CD4-positive, alpha-beta T cell (primary cell): ENCODE results near the gene SMYD3. TPM values are rescaled to one million over a fixed set of nuclear protein-coding genes. Genes with fewer than 3 reads are reported as not detected.

Source experiments
- ATAC-seq: fragments of 200-7000 bp; cut with Tn5 transposase; one replicate; pipeline ENCODE4 v1.10.0; 2022; ENCODE audit warnings: mild to moderate bottlenecking; ENCODE audit not compliant: poor library complexity
- CTCF ChIA-PET: fragments of 350-600 bp; sonication (Branson Sonifier 250); formaldehyde crosslinking; loops from one replicate; lab custom pipeline; 2021; ENCODE audit warnings: antibody characterized with exemption, inconsistent platforms; lab: Charles Lee
- POLR2A ChIA-PET: fragments of 350-600 bp; sonication (Branson Sonifier 250); formaldehyde crosslinking; loops from one replicate; lab custom pipeline; 2021; ENCODE audit warnings: antibody characterized with exemption, inconsistent platforms; lab: Charles Lee
- DNase-seq, 14 experiments: peaks; one replicate each; pipeline ENCODE4 v3.0.0-alpha.2; 2013 to 2020; ENCODE audit warnings: mixed read lengths in 2 of 14
- H3K27ac ChIP-seq, 2 donors: one replicate each; pipeline versions ENCODE4 v1.5.1 to v1.7.0; 2013; ENCODE audit warnings: low read length in 2 of 2, low read depth in 1 of 2, mild to moderate bottlenecking in 1 of 2
- H3K27me3 ChIP-seq, 2 experiments: 1 replicate in 1 of 2; 2 replicates in 1 of 2; pipeline versions ENCODE4 v1.6.1 to v1.7.0; 2013; ENCODE audit warnings: low read length in 2 of 2, control low read depth in 1 of 2, mild to moderate bottlenecking in 1 of 2, moderate library complexity in 1 of 2; ENCODE audit not compliant: insufficient read depth in 2 of 2, control insufficient read depth in 1 of 2
- H3K36me3 ChIP-seq: one replicate; pipeline ENCODE4 v1.6.1; 2013; ENCODE audit warnings: low read length, control low read depth; ENCODE audit not compliant: insufficient read depth
- H3K4me1 ChIP-seq: one replicate; pipeline ENCODE4 v1.6.1; 2013; ENCODE audit warnings: low read length, control low read depth; ENCODE audit not compliant: insufficient read depth
- H3K4me3 ChIP-seq: one replicate; pipeline ENCODE4 v1.5.1; 2013; ENCODE audit warnings: mild to moderate bottlenecking, low read length, moderate library complexity
- H3K9me3 ChIP-seq, 2 experiments: 1 replicate in 1 of 2; 2 replicates in 1 of 2; pipeline versions ENCODE4 v1.6.1 to v1.7.0; 2013; ENCODE audit warnings: low read length in 2 of 2, mild to moderate bottlenecking in 2 of 2, control low read depth in 1 of 2, moderate library complexity in 1 of 2; ENCODE audit not compliant: control insufficient read depth in 1 of 2, insufficient read depth in 1 of 2
- H3K27ac Mint-ChIP-seq: one replicate; pipeline ENCODE4 v1.8.0; 2020; ENCODE audit warnings: mixed read lengths
- H3K27me3 Mint-ChIP-seq: one replicate; pipeline ENCODE4 v1.8.0; 2021; ENCODE audit warnings: mixed read lengths
- H3K36me3 Mint-ChIP-seq: one replicate; pipeline ENCODE4 v1.8.0; 2021; ENCODE audit warnings: low read depth, mixed read lengths
- H3K4me1 Mint-ChIP-seq: one replicate; pipeline ENCODE4 v1.8.0; 2021; ENCODE audit warnings: low read depth, mixed read lengths
- H3K4me3 Mint-ChIP-seq: one replicate; pipeline ENCODE4 v1.8.0; 2020; ENCODE audit warnings: mild to moderate bottlenecking, mixed read lengths
- H3K9me3 Mint-ChIP-seq: one replicate; pipeline ENCODE4 v1.8.0; 2020; ENCODE audit warnings: mixed read lengths
- CTCF ChIP-seq: fragments of 200-600 bp; IDR thresholded peaks from one replicate; pipeline ENCODE4 v1.8.0; 2022; ENCODE audit warnings: antibody characterized with exemption, mild to moderate bottlenecking
- intact Hi-C, 2 experiments: fragments of 100-400 bp; cut with DNase I in 1 of 2; cut with micrococcal nuclease in 1 of 2; formaldehyde crosslinking; loops; one replicate each; pipeline versions ENCODE4 v1.15.1 to v1.9.0; 2023 to 2025; cut with DNase I, micrococcal nuclease
- total RNA-seq, 174 experiments: library from RNA in 2 of 174; stranded (reverse) in 2 of 174; gene quantifications; one replicate each; pipeline ENCODE4 v1.2.3 and lab custom pipeline; 2021 to 2026

The SMYD3 gene
- total RNA-seq, 2 experiments from 2014 or later, result 18.8 to 19.6 TPM

- DNase-seq (no peak), ATAC-seq (no peak)
- no peak overlapping the region for H3K4me3 ChIP-seq
- intact Hi-C loops, result no loop called here
- Mint-ChIP-seq H3K27ac (no peak overlapping the region), H3K4me3 (no peak overlapping the region), H3K36me3 (peaks cover 17% of the 10 kb centered on the region), H3K9me3 (no peaks in the 10 kb centered on the region), H3K27me3 (no peaks in the 10 kb centered on the region), H3K4me1 (no peaks in the 10 kb centered on the region)
- no peaks in the 10 kb centered on the region for H3K9me3 ChIP-seq
- no peak for TF ChIP-seq CTCF
- no peak overlapping the region for H3K27ac ChIP-seq
- H3K36me3 ChIP-seq, result no peaks in the 10 kb centered on the region
- H3K27me3 ChIP-seq, result no peaks in the 10 kb centered on the region
- POLR2A ChIA-PET, result no interaction called here
- H3K4me1 ChIP-seq, result no peaks in the 10 kb centered on the region
- CTCF ChIA-PET, result no interaction called here
Measured at GRCh38 chr1:246320286-246320685, 186.8 kb downstream of the SMYD3 start.

- Mint-ChIP-seq H3K27ac (no peak overlapping the region), H3K4me1 (no peaks in the 10 kb centered on the region), H3K9me3 (no peaks in the 10 kb centered on the region), H3K36me3 (peaks cover 13% of the 10 kb centered on the region), H3K27me3 (no peaks in the 10 kb centered on the region), H3K4me3 (no peak overlapping the region)
- H3K36me3 ChIP-seq, result no peaks in the 10 kb centered on the region
- no peak overlapping the region for H3K27ac ChIP-seq
- DNase-seq, result no peak
- no peaks in the 10 kb centered on the region for H3K9me3 ChIP-seq
- no peak for TF ChIP-seq CTCF
- ChIA-PET CTCF (no interaction called here), POLR2A (no interaction called here)
- intact Hi-C loops, result no loop called here
- no peaks in the 10 kb centered on the region for H3K27me3 ChIP-seq
- no peaks in the 10 kb centered on the region for H3K4me1 ChIP-seq
- no peak overlapping the region for H3K4me3 ChIP-seq
- no peak for ATAC-seq
Measured at GRCh38 chr1:246319083-246319714, 187.9 kb downstream of the SMYD3 start.

GRCh38 chr1:246318622-246319021 is 188.5 kb downstream of the SMYD3 start:
- Mint-ChIP-seq H3K4me3 (no peak overlapping the region), H3K9me3 (no peaks in the 10 kb centered on the region), H3K27ac (no peak overlapping the region), H3K4me1 (no peaks in the 10 kb centered on the region), H3K27me3 (no peaks in the 10 kb centered on the region), H3K36me3 (peaks cover 12% of the 10 kb centered on the region)
- H3K27ac ChIP-seq, result no peak overlapping the region
- DNase-seq (no peak), ATAC-seq (no peak)
- ChIA-PET POLR2A (no interaction called here), CTCF (no interaction called here)
- H3K4me1 ChIP-seq, result no peaks in the 10 kb centered on the region
- H3K4me3 ChIP-seq, result no peak overlapping the region
- no peak for TF ChIP-seq CTCF
- H3K27me3 ChIP-seq, result no peaks in the 10 kb centered on the region
- intact Hi-C loops, result no loop called here
- no peaks in the 10 kb centered on the region for H3K36me3 ChIP-seq
- no peaks in the 10 kb centered on the region for H3K9me3 ChIP-seq
